Neural progenitor cell (in vitro differentiated cells): ENCODE measurements around the gene AP2M1. TPM values are rescaled to one million over a fixed set of nuclear protein-coding genes. Genes with fewer than 3 reads are reported as not detected.

ENCODE experiments used
- DNase-seq: peaks from one replicate; pipeline ENCODE4 v3.0.0-alpha.2; 2016; ENCODE audit warnings: low spot score
- H2AFZ ChIP-seq: fragments of 200-600 bp; sonication (generic); replicated peaks from 2 replicates; pipeline ENCODE4 v1.6.1; 2016; ENCODE audit warnings: antibody characterized with exemption
- H3F3A ChIP-seq: fragments of 200-600 bp; sonication (generic); 2 replicates; pipeline ENCODE4 v1.6.1; 2016; ENCODE audit warnings: antibody characterized with exemption, low read depth
- H3K27ac ChIP-seq: fragments of 200-600 bp; sonication (generic); 2 replicates; pipeline ENCODE4 v1.5.1; 2016; ENCODE audit warnings: mild to moderate bottlenecking
- H3K27me3 ChIP-seq: fragments of 200-600 bp; sonication (generic); 2 replicates; pipeline ENCODE4 v1.6.1; 2016; ENCODE audit warnings: mild to moderate bottlenecking, moderate library complexity
- H3K36me3 ChIP-seq: fragments of 200-600 bp; sonication (generic); 2 replicates; pipeline ENCODE4 v1.5.1; 2016
- H3K4me1 ChIP-seq: fragments of 200-600 bp; sonication (generic); 2 replicates; pipeline ENCODE4 v1.6.1; 2016; ENCODE audit warnings: mixed run types
- H3K4me2 ChIP-seq: fragments of 200-600 bp; sonication (generic); 2 replicates; pipeline ENCODE4 v1.6.1; 2016
- H3K4me3 ChIP-seq: fragments of 200-600 bp; sonication (generic); 2 replicates; pipeline ENCODE4 v1.5.1; 2016
- H3K79me2 ChIP-seq: fragments of 200-600 bp; sonication (generic); 2 replicates; pipeline ENCODE4 v1.6.1; 2016; ENCODE audit warnings: low read depth
- H3K9ac ChIP-seq: fragments of 200-600 bp; sonication (generic); 2 replicates; pipeline ENCODE4 v1.6.1; 2016
- H3K9me3 ChIP-seq: fragments of 200-600 bp; sonication (generic); 2 replicates; pipeline ENCODE4 v1.5.1; 2016; ENCODE audit warnings: low read depth
- H4K20me1 ChIP-seq: fragments of 200-600 bp; sonication (generic); 2 replicates; pipeline ENCODE4 v1.6.1; 2016; ENCODE audit warnings: low read depth
- H3K27ac Mint-ChIP-seq: 3 replicates; pipeline ENCODE4 v1.8.0; 2021; ENCODE audit warnings: mixed read lengths
- H3K27me3 Mint-ChIP-seq: 2 replicates; pipeline ENCODE4 v1.8.0; 2022; ENCODE audit warnings: low read depth, mild to moderate bottlenecking, inconsistent platforms, moderate library complexity, mixed read lengths; ENCODE audit not compliant: insufficient read depth
- H3K36me3 Mint-ChIP-seq: 3 replicates; pipeline ENCODE4 v1.8.0; 2021; ENCODE audit warnings: mixed read lengths
- H3K4me1 Mint-ChIP-seq: 3 replicates; pipeline ENCODE4 v1.8.0; 2021; ENCODE audit warnings: mixed read lengths
- H3K4me3 Mint-ChIP-seq: 3 replicates; pipeline ENCODE4 v1.8.0; 2021; ENCODE audit warnings: mild to moderate bottlenecking, moderate library complexity, mixed read lengths
- H3K9me3 Mint-ChIP-seq: 3 replicates; pipeline ENCODE4 v1.8.0; 2020; ENCODE audit warnings: mixed read lengths
- EZH2 ChIP-seq: fragments of 200-600 bp; sonication (generic); IDR thresholded peaks from 2 replicates; pipeline ENCODE4 v1.6.1; 2017; ENCODE audit warnings: antibody characterized with exemption, mild to moderate bottlenecking, moderate library complexity
- EZH2phosphoT487 ChIP-seq: fragments of 200-600 bp; sonication (generic); IDR thresholded peaks from 2 replicates; pipeline ENCODE4 v1.6.1; 2017; ENCODE audit warnings: antibody characterized with exemption
- total RNA-seq: library from RNA; depleted of rRNA; stranded (reverse); fragments of >200 nt; gene quantifications from 2 replicates; pipeline ENCODE4 v1.2.3, GENCODE V29; 2015; ENCODE audit warnings: low replicate concordance
- TF ChIP-seq, protein P1 (sequence below): fragments of 200-600 bp; sonication (generic); IDR thresholded peaks from 2 replicates; pipeline ENCODE4 v1.5.1; 2017; ENCODE audit warnings: antibody characterized with exemption, mild to moderate bottlenecking

Gene AP2M1
- total RNA-seq, 1 donor from 2014 or later, result 309 TPM

DNA sequence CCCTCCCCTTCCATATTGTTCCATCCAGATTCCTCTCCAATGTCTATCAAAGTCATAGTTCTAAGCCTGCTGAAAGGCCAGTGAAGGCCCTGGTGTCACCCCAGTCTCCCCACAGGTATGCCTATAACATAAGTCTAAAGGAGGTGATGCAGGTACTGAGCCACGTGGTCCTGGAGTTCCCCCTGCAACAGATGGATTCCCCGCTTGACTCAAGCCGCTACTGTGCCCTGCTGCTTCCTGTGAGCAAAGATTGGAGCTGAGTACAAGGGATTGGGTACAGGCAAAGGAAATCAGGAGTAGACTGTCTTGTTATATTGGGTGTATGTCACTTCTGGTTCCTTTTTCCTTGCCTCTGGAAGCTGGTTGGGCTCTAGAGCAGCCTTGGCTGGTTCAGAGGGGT, 31.3 kb upstream of the AP2M1 start:
- Histone ChIP-seq H3K36me3 (no peaks in the 10 kb centered on the region), H3K4me1 (no peaks in the 10 kb centered on the region), H2AFZ (no peak overlapping the region), H3K9me3 (no peaks in the 10 kb centered on the region), H3K9ac (no peak overlapping the region), H3K4me2 (no peak overlapping the region), H3K27me3 (no peaks in the 10 kb centered on the region), H3K79me2 (peaks cover 10% of the 10 kb centered on the region), H3K4me3 (no peak overlapping the region), H4K20me1 (peaks cover 6% of the 10 kb centered on the region), H3K27ac (no peak overlapping the region), H3F3A (peaks cover 9% of the 10 kb centered on the region)
- no peaks in the 10 kb centered on the region for H3K9me3 Mint-ChIP-seq
- no peaks in the 10 kb centered on the region for H3K4me1 Mint-ChIP-seq
- no peak overlapping the region for H3K4me3 Mint-ChIP-seq
- DNase-seq, result no peak
- peaks cover 11% of the 10 kb centered on the region for H3K27me3 Mint-ChIP-seq
- TF ChIP-seq EZH2, result no peak
- TF ChIP-seq, protein P1, sequence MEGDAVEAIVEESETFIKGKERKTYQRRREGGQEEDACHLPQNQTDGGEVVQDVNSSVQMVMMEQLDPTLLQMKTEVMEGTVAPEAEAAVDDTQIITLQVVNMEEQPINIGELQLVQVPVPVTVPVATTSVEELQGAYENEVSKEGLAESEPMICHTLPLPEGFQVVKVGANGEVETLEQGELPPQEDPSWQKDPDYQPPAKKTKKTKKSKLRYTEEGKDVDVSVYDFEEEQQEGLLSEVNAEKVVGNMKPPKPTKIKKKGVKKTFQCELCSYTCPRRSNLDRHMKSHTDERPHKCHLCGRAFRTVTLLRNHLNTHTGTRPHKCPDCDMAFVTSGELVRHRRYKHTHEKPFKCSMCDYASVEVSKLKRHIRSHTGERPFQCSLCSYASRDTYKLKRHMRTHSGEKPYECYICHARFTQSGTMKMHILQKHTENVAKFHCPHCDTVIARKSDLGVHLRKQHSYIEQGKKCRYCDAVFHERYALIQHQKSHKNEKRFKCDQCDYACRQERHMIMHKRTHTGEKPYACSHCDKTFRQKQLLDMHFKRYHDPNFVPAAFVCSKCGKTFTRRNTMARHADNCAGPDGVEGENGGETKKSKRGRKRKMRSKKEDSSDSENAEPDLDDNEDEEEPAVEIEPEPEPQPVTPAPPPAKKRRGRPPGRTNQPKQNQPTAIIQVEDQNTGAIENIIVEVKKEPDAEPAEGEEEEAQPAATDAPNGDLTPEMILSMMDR, result no peak
- no peak for TF ChIP-seq EZH2phosphoT487
- no peak overlapping the region for H3K27ac Mint-ChIP-seq
- peaks cover 15% of the 10 kb centered on the region for H3K36me3 Mint-ChIP-seq

DNA sequence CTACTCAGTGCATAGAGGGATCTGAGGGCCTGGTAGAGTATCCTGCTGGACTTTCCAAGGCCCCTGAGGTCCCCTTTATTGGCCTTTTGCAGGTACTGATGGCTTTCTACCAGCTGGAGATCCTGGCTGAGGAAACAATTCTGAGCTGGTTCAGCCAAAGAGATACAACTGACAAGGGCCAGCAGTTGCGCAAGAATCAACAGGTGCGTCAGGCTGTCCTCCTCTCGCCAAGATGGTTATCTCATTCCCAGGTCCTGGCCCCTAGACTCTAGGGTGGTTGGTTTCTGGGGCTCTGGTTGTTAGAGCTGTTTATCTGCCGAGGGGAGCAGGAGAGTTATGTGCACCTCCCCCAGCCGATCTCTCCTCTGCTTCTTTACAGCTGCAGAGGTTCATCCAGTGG, 30.1 kb upstream of the AP2M1 start:
- no peaks in the 10 kb centered on the region for H3K36me3 ChIP-seq

DNA sequence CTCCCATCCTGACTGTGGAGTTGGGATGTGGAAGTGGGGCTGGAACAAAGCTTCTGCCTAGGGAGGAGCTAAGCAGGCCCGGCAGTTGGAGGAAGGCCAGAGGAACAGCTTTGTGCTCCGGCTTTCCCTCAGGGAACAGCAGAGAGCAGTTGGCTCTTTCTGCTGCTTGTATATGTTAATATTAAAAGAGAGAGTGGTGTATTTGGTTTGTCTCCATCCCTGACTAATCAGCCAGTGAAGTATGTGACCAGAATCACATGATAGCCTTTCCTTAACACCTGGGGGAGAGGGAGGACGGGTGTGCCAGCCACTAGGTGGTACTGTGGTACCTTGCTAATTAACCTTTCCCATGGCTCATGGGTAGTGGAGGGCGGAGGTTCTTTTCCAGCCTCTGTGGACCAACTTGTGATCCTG, 29.5 kb upstream of the AP2M1 start:
- Histone ChIP-seq H3K9me3 (no peaks in the 10 kb centered on the region), H3F3A (peaks cover 13% of the 10 kb centered on the region), H4K20me1 (peaks cover 6% of the 10 kb centered on the region), H3K79me2 (no peaks in the 10 kb centered on the region), H3K27me3 (no peaks in the 10 kb centered on the region), H3K36me3 (no peaks in the 10 kb centered on the region), H2AFZ (no peak overlapping the region), H3K9ac (no peak overlapping the region), H3K4me3 (no peak overlapping the region), H3K4me1 (no peaks in the 10 kb centered on the region), H3K4me2 (no peak overlapping the region), H3K27ac (no peak overlapping the region)
- H3K4me1 Mint-ChIP-seq, result no peaks in the 10 kb centered on the region
- peaks cover 15% of the 10 kb centered on the region for H3K36me3 Mint-ChIP-seq
- TF ChIP-seq EZH2 (no peak), EZH2phosphoT487 (no peak)
- TF ChIP-seq, protein P1, result peak; percentile 53
- H3K27me3 Mint-ChIP-seq, result peaks cover 11% of the 10 kb centered on the region
- no peak overlapping the region for H3K27ac Mint-ChIP-seq
- no peak overlapping the region for H3K4me3 Mint-ChIP-seq
- peak; percentile 65 for DNase-seq
- no peaks in the 10 kb centered on the region for H3K9me3 Mint-ChIP-seq

More for the DNA sequence above, 30.1 kb upstream of the AP2M1 start:
- H3K79me2 ChIP-seq, result peaks cover under 1% of the 10 kb centered on the region
- no peak overlapping the region for H3K9ac ChIP-seq
- no peak for DNase-seq
- no peaks in the 10 kb centered on the region for H3K27me3 ChIP-seq
- peaks cover 9% of the 10 kb centered on the region for H3F3A ChIP-seq
- Mint-ChIP-seq H3K27ac (no peak overlapping the region), H3K9me3 (no peaks in the 10 kb centered on the region), H3K36me3 (peaks cover 15% of the 10 kb centered on the region), H3K4me1 (no peaks in the 10 kb centered on the region), H3K4me3 (no peak overlapping the region), H3K27me3 (peaks cover 11% of the 10 kb centered on the region)
- H3K9me3 ChIP-seq, result no peaks in the 10 kb centered on the region
- no peak overlapping the region for H3K27ac ChIP-seq
- peaks cover 6% of the 10 kb centered on the region for H4K20me1 ChIP-seq
- TF ChIP-seq, protein P1, result no peak
- TF ChIP-seq EZH2, result no peak
- no peak for TF ChIP-seq EZH2phosphoT487
- H3K4me2 ChIP-seq, result no peak overlapping the region
- no peak overlapping the region for H2AFZ ChIP-seq
- H3K4me1 ChIP-seq, result no peaks in the 10 kb centered on the region
- H3K4me3 ChIP-seq, result no peak overlapping the region
